ENCODE results near the gene GDPD4. TPM values are rescaled to one million over a fixed set of nuclear protein-coding genes. Genes with fewer than 3 reads are reported as not detected.

GDPD4 gene
- total and polyA plus RNA-seq, 9 of the 15 experiments (the other 6 are each of a cell fraction or from before 2014, with no cell fraction given), result 0.40 TPM; not detected in 8

DNA sequence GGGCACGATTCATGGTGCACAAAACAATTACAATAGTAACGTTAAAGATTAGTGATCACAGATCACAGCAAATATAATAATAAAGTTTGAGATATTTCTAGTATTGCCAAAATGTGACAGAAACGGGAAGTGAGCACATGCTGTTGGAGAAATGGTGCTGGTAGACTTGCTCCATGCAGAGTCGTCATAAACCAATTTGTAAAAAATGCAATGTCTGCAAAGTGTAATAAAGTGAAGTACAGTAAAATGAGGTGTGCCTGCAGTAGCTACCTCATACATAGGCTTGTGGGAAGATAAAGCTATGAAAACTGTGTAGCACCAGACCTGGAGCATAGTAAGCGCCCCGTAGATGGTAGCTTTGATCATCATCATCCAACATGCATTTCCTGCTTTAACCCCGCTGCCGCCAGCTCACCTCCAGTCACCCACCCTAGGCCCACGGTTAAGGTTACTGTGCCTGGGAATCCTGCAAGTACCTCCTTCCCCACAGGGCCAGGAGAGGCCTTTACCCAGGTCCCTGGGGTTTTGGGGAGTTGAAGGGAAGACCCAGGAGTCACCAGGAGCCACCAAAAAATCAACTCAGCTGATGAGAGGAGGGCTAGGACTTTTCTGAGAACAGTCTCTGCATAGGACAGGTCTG, 114.3 kb downstream of the GDPD4 start:
- no peaks in the 10 kb centered on the region for H4K20me1 ChIP-seq (replicated peaks; ENCODE audit: control insufficient read depth, insufficient read depth, low read length)
- H3K9ac ChIP-seq (ENCODE audit: insufficient read depth in 1 of 2, low read depth in 2 of 2, low read length in 2 of 2), result 0 out of 4 replicates have a peak overlapping the region, but pooled peaks of 1 of the 2 experiments have one; percentile 9
- no peak overlapping the region for H3K4me3 ChIP-seq
- DNase-seq (ENCODE audit: extremely low read depth in 1 of 4, low spot score in 3 of 4), result no peak
- ChIA-PET POLR2A (interaction anchor here (1.5 kb wide), 1 partner anchor 10 kb away, joined by 3 read pairs; no protein-coding TSS in a partner anchor), CTCF (ENCODE audit: low intra/inter-chr PET ratio) (interaction anchor here (1.0 to 1.6 kb wide), 2 partner anchors 60 to 142 kb away, joined by 3 read pairs; partner anchors contain the start of gene MYO7A)
- ATAC-seq, result no peak
- H3K79me2 ChIP-seq (ENCODE audit: control insufficient read depth, insufficient read depth, low read length), result no peaks in the 10 kb centered on the region
- H2AFZ ChIP-seq (ENCODE audit: low read depth, low read length), result no peak overlapping the region
- peaks cover 16 to 56% of the 10 kb centered on the region in 2 experiments; a peak in 4 of 5 replicates for H3K27me3 ChIP-seq (ENCODE audit: control insufficient read depth in 2 of 2, insufficient read depth in 2 of 2, low read length in 2 of 2)
- no peaks in the 10 kb centered on the region for H3K9me1 ChIP-seq (ENCODE audit: control insufficient read depth, insufficient read depth, low read length)
- WGBS (ENCODE audit: insufficient coverage, low coverage, missing lambda C conversion rate), result 0% methylated on average over 9 of the region's 9 CpGs
- no peak overlapping the region for H3K27ac ChIP-seq (ENCODE audit: extremely low read depth, low read depth, low read length)
- H3K4me1 ChIP-seq (replicated peaks in 1 of 2; ENCODE audit: control insufficient read depth in 2 of 2, insufficient read depth in 2 of 2, low read length in 2 of 2), result peaks cover 4 to 28% of the 10 kb centered on the region in 2 experiments; a peak in 3 of 5 replicates
- TF ChIP-seq ATF1 (CRISPR knock-in tag; IDR thresholded peaks at IDR 0.05), result no peak
- no peak for TF ChIP-seq ATF1 (tag; IDR thresholded peaks at IDR 0.05)
- peak; percentile 30; the same call in 1 of the 2 replicates for TF ChIP-seq SPI1 (IDR thresholded peaks at IDR 0.05; ENCODE audit: borderline replicate concordance, low read depth, low read length)
- no peak for TF ChIP-seq KLF16 (IDR thresholded peaks at IDR 0.05)
- no peak for TF ChIP-seq ZNF431 (CRISPR knock-in tag; IDR thresholded peaks at IDR 0.05)
- no peak for TF ChIP-seq CBFA2T2 (conservative IDR thresholded peaks at IDR 0.05)
- no peak for TF ChIP-seq CCAR2 (IDR thresholded peaks at IDR 0.05; ENCODE audit: low read depth, low read length)
- H3K36me3 ChIP-seq (ENCODE audit: control insufficient read depth, insufficient read depth, low read length), result no peaks in the 10 kb centered on the region
- in situ Hi-C loops (cut with MboI) (loop anchor here (10.0 kb wide), 1 partner anchor 142 kb away; no protein-coding TSS in a partner anchor), intact Hi-C loops (cut with micrococcal nuclease) (no loop called here)
- no peaks in the 10 kb centered on the region for H3K9me3 ChIP-seq (replicated peaks; ENCODE audit: control insufficient read depth, insufficient read depth, low read depth, low read length)
- BruUV-seq (replicated peaks), result no TSS peak
- no peak overlapping the region for H3K4me2 ChIP-seq (ENCODE audit: insufficient read depth, low read length)
- no peak for FAIRE-seq
